SK-N-SH treated with all-trans-retinoic acid at 6 μM for 48 hours (cell line): ENCODE results near the gene CENPP.

Source experiments
- ATAC-seq: fragments of 200-7000 bp; cut with Tn5 transposase; 3 replicates; pipeline ENCODE4 v1.9.1; 2020; ENCODE audit warnings: mild to moderate bottlenecking, moderate library complexity
- ARNTL ChIP-seq: fragments of 450-650 bp; formaldehyde crosslinking; IDR thresholded peaks from 2 replicates; pipeline ENCODE4 v1.5.0; 2020; ENCODE audit warnings: low read depth, mild to moderate bottlenecking, moderate library complexity, borderline replicate concordance
- BACH2 ChIP-seq: fragments of 250-450 bp; sonication (Bioruptor Pico); IDR thresholded peaks from 2 replicates; pipeline ENCODE4 v1.9.0; 2021; ENCODE audit warnings: mild to moderate bottlenecking, borderline replicate concordance
- CSDC2 ChIP-seq: fragments of 250-450 bp; sonication (Bioruptor Pico); IDR thresholded peaks from 2 replicates; pipeline ENCODE4 v1.5.0; 2020; ENCODE audit warnings: mild to moderate bottlenecking, moderate library complexity
- ESRRG ChIP-seq: fragments of 250-450 bp; sonication (Bioruptor Pico); IDR thresholded peaks from 2 replicates; pipeline ENCODE4 v1.6.1; 2021; ENCODE audit warnings: mild to moderate bottlenecking
- GLIS3 ChIP-seq: fragments of 250-450 bp; sonication (Bioruptor Pico); IDR thresholded peaks from 2 replicates; pipeline ENCODE4 v1.5.0; 2020; ENCODE audit warnings: mild to moderate bottlenecking, moderate library complexity
- ISL1 ChIP-seq: fragments of 250-450 bp; sonication (Bioruptor Pico); IDR thresholded peaks from 2 replicates; pipeline ENCODE4 v2.1.2; 2022; ENCODE audit warnings: mild to moderate bottlenecking, moderate library complexity
- OSR1 ChIP-seq: fragments of 250-450 bp; sonication (Bioruptor Pico); IDR thresholded peaks from 2 replicates; pipeline ENCODE4 v1.8.0; 2022; ENCODE audit warnings: moderate library complexity, mild to moderate bottlenecking, inconsistent platforms
- PPARA ChIP-seq: fragments of 250-450 bp; sonication (Bioruptor Pico); IDR thresholded peaks from 2 replicates; pipeline ENCODE4 v1.5.0; 2020; ENCODE audit warnings: mild to moderate bottlenecking, borderline replicate concordance
- RARB ChIP-seq: fragments of 250-450 bp; sonication (Bioruptor Pico); IDR thresholded peaks from 2 replicates; pipeline ENCODE4 v1.8.0; 2021; ENCODE audit warnings: mild to moderate bottlenecking, moderate library complexity
- SNAI2 ChIP-seq: fragments of 250-450 bp; sonication (Bioruptor Pico); IDR thresholded peaks from 2 replicates; pipeline ENCODE4 v1.5.0; 2020; ENCODE audit warnings: mild to moderate bottlenecking, moderate library complexity
- TCF4 ChIP-seq: fragments of 250-450 bp; sonication (Bioruptor Pico); IDR thresholded peaks from 2 replicates; pipeline ENCODE4 v1.8.0; 2021; ENCODE audit warnings: mild to moderate bottlenecking, moderate library complexity, borderline replicate concordance
- TOX ChIP-seq: fragments of 250-450 bp; sonication (Bioruptor Pico); IDR thresholded peaks from 2 replicates; pipeline ENCODE4 v1.8.0; 2021; ENCODE audit warnings: mild to moderate bottlenecking, moderate library complexity, borderline replicate concordance
- ZC3H10 ChIP-seq: fragments of 250-450 bp; sonication (Bioruptor Pico); IDR thresholded peaks from 2 replicates; pipeline ENCODE4 v1.5.1; 2021; ENCODE audit warnings: mild to moderate bottlenecking, moderate library complexity
- ZFP3 ChIP-seq: fragments of 250-450 bp; sonication (Bioruptor Pico); IDR thresholded peaks from 2 replicates; pipeline ENCODE4 v1.5.0; 2020; ENCODE audit warnings: mild to moderate bottlenecking, moderate library complexity
- ZFP30 ChIP-seq: fragments of 450-650 bp; formaldehyde crosslinking; IDR thresholded peaks from 2 replicates; pipeline ENCODE4 v1.5.0; 2022; ENCODE audit warnings: mild to moderate bottlenecking, moderate library complexity
- ZNF565 ChIP-seq: fragments of 450-650 bp; formaldehyde crosslinking; conservative IDR thresholded peaks from 2 replicates; pipeline ENCODE4 v1.5.0; 2020; ENCODE audit warnings: low read depth, mild to moderate bottlenecking, moderate library complexity
- ZNF70 ChIP-seq: fragments of 450-650 bp; formaldehyde crosslinking; IDR thresholded peaks from 2 replicates; pipeline ENCODE4 v1.5.0; 2020; ENCODE audit warnings: mild to moderate bottlenecking, moderate library complexity
- ZNF8 ChIP-seq: fragments of 450-650 bp; formaldehyde crosslinking; IDR thresholded peaks from 2 replicates; pipeline ENCODE4 v1.5.0; 2020; ENCODE audit warnings: mild to moderate bottlenecking, moderate library complexity
- TF ChIP-seq, protein P1 (sequence below): fragments of 250-450 bp; sonication (Bioruptor Pico); IDR thresholded peaks from 2 replicates; pipeline ENCODE4 v1.5.1; 2020; ENCODE audit warnings: low read depth, mild to moderate bottlenecking, moderate library complexity
- TF ChIP-seq, protein P2 (sequence below): fragments of 250-450 bp; sonication (Bioruptor Pico); IDR thresholded peaks from 2 replicates; pipeline ENCODE4 v1.8.0; 2021; ENCODE audit warnings: low read depth, mild to moderate bottlenecking, moderate library complexity, borderline replicate concordance
- TF ChIP-seq, protein P3 (sequence below): fragments of 250-450 bp; sonication (Bioruptor Pico); IDR thresholded peaks from 2 replicates; pipeline ENCODE4 v1.5.0; 2020; ENCODE audit warnings: mild to moderate bottlenecking, moderate library complexity

CENPP gene

DNA sequence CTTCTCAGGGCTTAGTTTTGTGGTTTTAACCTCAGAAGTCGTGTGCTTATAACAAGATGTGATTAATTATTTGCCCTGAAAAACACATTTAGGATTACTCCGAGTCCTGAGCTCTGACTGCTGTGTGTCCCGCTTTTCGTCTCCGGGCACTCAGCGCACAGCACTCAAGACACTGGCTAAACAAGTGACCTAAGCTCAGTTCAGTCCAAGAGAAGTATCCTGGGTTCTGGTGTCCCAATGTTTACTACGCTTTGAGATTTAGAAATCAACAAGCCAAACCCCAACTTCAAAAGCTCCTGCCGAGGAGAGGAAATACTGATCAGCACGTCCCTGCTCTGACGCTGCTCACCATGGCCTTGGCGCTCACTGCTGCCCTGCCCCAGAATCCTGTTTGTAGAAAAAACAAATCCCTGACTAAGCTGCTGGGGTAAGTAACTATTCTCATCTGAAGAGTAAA, 290.9 kb downstream of the CENPP start:
- no peak for TF ChIP-seq ISL1 (CRISPR knock-in tag)
- TF ChIP-seq, protein P1, sequence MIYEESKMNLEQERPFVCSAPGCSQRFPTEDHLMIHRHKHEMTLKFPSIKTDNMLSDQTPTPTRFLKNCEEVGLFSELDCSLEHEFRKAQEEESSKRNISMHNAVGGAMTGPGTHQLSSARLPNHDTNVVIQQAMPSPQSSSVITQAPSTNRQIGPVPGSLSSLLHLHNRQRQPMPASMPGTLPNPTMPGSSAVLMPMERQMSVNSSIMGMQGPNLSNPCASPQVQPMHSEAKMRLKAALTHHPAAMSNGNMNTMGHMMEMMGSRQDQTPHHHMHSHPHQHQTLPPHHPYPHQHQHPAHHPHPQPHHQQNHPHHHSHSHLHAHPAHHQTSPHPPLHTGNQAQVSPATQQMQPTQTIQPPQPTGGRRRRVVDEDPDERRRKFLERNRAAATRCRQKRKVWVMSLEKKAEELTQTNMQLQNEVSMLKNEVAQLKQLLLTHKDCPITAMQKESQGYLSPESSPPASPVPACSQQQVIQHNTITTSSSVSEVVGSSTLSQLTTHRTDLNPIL (CRISPR knock-in tag), result no peak
- no peak for TF ChIP-seq ZNF8 (CRISPR knock-in tag)
- no peak for TF ChIP-seq ZFP3 (CRISPR knock-in tag)
- TF ChIP-seq, protein P2, sequence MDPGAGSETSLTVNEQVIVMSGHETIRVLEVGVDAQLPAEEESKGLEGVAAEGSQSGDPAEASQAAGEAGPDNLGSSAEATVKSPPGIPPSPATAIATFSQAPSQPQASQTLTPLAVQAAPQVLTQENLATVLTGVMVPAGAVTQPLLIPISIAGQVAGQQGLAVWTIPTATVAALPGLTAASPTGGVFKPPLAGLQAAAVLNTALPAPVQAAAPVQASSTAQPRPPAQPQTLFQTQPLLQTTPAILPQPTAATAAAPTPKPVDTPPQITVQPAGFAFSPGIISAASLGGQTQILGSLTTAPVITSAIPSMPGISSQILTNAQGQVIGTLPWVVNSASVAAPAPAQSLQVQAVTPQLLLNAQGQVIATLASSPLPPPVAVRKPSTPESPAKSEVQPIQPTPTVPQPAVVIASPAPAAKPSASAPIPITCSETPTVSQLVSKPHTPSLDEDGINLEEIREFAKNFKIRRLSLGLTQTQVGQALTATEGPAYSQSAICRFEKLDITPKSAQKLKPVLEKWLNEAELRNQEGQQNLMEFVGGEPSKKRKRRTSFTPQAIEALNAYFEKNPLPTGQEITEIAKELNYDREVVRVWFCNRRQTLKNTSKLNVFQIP (CRISPR knock-in tag), result no peak
- TF ChIP-seq PPARA (CRISPR knock-in tag), result no peak
- no peak for TF ChIP-seq SNAI2 (CRISPR knock-in tag)
- TF ChIP-seq OSR1 (CRISPR knock-in tag), result no peak
- TF ChIP-seq, protein P3, sequence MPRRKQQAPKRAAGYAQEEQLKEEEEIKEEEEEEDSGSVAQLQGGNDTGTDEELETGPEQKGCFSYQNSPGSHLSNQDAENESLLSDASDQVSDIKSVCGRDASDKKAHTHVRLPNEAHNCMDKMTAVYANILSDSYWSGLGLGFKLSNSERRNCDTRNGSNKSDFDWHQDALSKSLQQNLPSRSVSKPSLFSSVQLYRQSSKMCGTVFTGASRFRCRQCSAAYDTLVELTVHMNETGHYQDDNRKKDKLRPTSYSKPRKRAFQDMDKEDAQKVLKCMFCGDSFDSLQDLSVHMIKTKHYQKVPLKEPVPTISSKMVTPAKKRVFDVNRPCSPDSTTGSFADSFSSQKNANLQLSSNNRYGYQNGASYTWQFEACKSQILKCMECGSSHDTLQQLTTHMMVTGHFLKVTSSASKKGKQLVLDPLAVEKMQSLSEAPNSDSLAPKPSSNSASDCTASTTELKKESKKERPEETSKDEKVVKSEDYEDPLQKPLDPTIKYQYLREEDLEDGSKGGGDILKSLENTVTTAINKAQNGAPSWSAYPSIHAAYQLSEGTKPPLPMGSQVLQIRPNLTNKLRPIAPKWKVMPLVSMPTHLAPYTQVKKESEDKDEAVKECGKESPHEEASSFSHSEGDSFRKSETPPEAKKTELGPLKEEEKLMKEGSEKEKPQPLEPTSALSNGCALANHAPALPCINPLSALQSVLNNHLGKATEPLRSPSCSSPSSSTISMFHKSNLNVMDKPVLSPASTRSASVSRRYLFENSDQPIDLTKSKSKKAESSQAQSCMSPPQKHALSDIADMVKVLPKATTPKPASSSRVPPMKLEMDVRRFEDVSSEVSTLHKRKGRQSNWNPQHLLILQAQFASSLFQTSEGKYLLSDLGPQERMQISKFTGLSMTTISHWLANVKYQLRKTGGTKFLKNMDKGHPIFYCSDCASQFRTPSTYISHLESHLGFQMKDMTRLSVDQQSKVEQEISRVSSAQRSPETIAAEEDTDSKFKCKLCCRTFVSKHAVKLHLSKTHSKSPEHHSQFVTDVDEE (CRISPR knock-in tag), result no peak
- TF ChIP-seq CSDC2 (CRISPR knock-in tag), result no peak
- TF ChIP-seq ZC3H10 (CRISPR knock-in tag), result no peak
- no peak for TF ChIP-seq ZNF565 (CRISPR knock-in tag)
- TF ChIP-seq TOX (CRISPR knock-in tag), result no peak
- TF ChIP-seq ZNF70, result no peak
- TF ChIP-seq ESRRG (CRISPR knock-in tag), result no peak
- ATAC-seq, result no peak

DNA sequence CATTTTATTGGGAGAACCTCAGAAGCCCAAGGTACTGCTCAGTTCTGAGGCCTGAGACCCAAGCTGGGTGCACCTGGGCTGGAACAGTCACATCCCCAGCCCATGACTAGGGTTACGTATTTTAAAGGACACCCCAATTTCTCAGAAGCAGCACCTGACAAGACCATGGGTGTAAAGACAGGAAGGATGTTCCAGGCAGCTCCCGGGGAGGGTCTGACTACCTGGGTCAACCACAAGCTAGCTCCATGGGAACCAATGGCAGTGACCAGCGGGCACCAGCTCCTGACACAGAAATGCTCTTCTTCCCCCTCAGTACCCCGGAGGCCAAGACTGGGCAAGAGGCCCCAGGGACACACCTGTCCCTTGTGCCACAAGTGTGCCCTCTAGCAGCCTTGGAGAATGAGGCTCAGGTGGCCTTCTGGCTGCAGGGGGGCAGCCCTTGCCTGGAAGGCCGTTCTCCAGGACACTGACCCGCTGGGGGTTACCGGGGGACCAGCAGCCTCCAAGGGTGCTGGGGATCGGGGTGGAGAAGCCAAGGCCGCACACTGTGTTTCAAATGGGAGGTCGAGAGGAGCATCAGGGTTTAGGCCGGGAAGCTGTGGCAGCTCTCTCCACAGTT, 291.6 kb downstream of the CENPP start:
- no peak for ATAC-seq
- TF ChIP-seq ZFP3 (CRISPR knock-in tag), result no peak

DNA sequence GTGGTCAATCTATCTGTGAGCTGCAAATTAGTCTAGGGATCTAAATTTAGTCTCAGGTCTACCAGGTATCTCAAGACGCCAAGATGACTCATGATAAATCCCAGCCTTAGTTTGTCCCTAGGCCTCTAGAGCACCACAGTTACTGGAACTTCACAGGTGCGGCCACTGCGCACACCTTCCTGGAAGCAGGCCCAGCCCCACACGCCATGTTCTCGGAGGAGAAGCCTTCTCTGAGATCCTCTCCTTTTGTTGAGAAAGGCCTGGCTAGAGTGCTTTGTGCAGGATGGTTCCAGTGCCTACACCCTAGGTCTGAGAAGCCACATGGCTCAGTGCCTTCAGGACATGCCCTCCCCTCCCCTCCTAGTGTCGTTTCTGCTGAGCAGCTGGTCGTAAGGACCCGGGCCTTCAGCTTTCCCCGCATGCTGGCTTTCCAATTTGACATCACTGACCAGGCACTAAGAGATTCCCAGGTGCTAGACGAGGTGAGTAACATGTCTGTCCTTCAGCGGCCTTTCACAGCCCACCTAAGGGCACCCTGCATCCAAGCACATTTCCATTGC, 292.3 kb downstream of the CENPP start:
- ATAC-seq, result no peak
- TF ChIP-seq ZFP3 (CRISPR knock-in tag) (no peak), ZC3H10 (CRISPR knock-in tag) (no peak), ARNTL (CRISPR knock-in tag) (no peak), ZNF8 (CRISPR knock-in tag) (no peak), ESRRG (CRISPR knock-in tag) (no peak), GLIS3 (CRISPR knock-in tag) (no peak), BACH2 (CRISPR knock-in tag) (no peak), TCF4 (CRISPR knock-in tag) (no peak), SNAI2 (CRISPR knock-in tag) (no peak), ZFP30 (CRISPR knock-in tag) (no peak), RARB (CRISPR knock-in tag) (no peak), CSDC2 (CRISPR knock-in tag) (no peak), PPARA (CRISPR knock-in tag) (no peak), ZNF70 (no peak)
- TF ChIP-seq, protein P3 (CRISPR knock-in tag), result no peak
- TF ChIP-seq, protein P1 (CRISPR knock-in tag), result no peak
